ENCODE results near the gene OTULIN.

OTULIN gene

GRCh38 chr5:14741801-14742440 lies 77.4 kb downstream of the OTULIN start:
- no peak for DNase-seq (ENCODE audit: low spot score)

DNA sequence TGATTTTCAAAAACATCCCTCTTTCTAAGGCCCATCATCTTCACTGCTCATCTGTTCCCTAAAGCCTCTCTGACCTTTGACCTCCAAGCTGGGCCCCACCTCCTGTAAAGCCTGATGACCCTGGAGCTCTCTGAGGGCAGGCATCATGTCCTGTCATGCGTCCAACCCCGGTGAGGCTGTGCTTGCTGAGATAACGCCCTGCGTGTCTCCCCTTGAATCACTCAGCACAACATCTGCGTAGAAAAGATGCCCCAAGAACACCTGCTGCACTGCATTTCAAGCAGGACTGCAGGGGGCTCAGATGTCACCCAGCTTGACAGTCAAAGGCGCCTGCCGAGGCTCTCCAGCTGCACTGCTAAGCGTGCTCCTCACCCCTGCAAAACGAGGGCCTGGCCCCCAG lies 78.0 kb downstream of the OTULIN start:
- DNase-seq (ENCODE audit: low spot score), result no peak

DNA sequence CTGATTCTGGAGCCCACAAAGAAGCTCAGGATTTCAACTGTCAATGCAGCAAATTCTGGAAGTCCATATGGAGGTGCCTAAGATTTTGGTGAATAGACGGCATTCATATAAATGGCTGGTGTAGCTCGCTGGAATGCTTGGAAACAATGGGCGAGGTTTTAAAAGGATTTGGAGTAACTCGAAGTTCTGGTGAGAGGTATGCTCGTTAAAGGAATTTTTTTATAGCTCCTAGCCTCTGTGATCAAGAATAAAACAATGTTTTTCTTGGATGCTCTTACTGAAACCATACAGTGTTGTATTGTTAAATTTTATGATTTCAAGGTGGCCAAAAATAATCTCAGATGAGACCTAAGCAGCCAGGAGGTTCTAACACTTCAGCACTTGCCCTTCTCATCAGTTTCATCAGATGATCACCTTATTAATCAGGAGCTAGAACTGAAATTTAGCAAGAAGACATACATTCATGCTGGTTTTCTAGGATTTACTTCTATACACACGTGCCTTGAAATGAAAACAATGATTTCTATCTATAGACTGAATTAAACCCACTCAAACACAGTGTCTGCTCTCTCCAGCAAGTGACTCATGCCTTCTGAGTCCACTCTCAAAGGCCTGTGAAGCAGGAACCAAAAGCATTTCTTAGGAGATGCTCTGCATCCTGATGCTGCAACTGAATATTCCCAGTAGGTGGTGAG lies 79.2 kb downstream of the OTULIN start:
- no peak for DNase-seq (ENCODE audit: low spot score)

GRCh38 chr5:14744296-14745187 lies 80.0 kb downstream of the OTULIN start:
- no peak for DNase-seq (ENCODE audit: low spot score)

DNA sequence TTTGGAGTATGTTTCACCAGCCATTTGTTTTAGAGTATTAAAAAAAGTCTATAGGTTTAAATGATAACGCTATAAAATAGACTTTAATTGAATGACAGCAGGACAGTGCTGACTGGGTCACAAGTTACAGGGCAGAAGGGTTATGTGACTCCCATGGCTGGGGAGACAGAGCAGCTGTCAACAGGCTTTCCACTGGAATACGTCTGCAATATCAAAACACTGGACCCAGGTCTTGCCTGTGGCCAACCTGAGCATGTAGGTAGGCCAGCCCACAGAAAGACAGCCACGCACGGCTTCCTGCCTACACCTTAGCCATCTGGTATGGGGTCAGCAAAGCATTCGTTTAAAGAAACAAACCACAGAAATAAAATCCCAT lies 80.7 kb downstream of the OTULIN start:
- DNase-seq (ENCODE audit: low spot score), result no peak

DNA sequence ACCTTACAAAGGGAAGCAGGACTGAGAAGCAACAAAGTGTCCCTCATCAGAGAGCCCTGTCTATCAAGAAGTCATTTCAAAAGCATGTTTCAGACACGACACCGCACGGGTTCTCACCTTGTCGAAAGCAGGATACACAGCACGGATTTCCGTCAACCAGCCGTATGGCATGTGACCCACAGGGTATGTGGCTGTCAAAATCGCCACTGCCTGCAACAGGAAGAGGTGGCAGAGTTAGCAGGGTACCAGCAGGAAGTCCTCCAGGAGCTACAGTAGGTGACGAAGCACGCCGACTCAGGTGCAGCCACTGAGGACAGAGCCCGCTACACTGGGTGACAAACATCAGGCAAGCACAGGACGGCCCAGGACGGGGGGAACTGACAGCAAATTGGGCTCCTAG lies 81.2 kb downstream of the OTULIN start:
- no peak for DNase-seq (ENCODE audit: low spot score)

GRCh38 chr5:14748180-14748900 lies 83.8 kb downstream of the OTULIN start:
- DNase-seq (ENCODE audit: low spot score), result no peak

Data from hematopoietic multipotent progenitor cell treated with erythropoietin and hydrocortisone succinate and interleukin-3 and kit ligand, for 15 days (in vitro differentiated cells).